Hepatocyte (in vitro differentiated cells): Measurements from ENCODE around the gene GID8. TPM values are rescaled to one million over a fixed set of nuclear protein-coding genes. Genes with fewer than 3 reads are reported as not detected.

Experiments
- DNase-seq: peaks from one replicate; pipeline ENCODE4 v3.0.0-alpha.2; 2016; ENCODE audit warnings: low spot score
- H2AFZ ChIP-seq: fragments of 200-600 bp; sonication (generic); 2 replicates; pipeline ENCODE4 v1.6.0; 2016; ENCODE audit warnings: antibody characterized with exemption, mild to moderate bottlenecking
- H3K27ac ChIP-seq: fragments of 200-600 bp; sonication (generic); 2 replicates; pipeline ENCODE4 v1.5.1; 2016; ENCODE audit warnings: mild to moderate bottlenecking
- H3K27me3 ChIP-seq: fragments of 200-600 bp; sonication (generic); 2 replicates; pipeline ENCODE4 v1.6.1; 2016
- H3K36me3 ChIP-seq: fragments of 200-600 bp; sonication (generic); replicated peaks from 2 replicates; pipeline ENCODE4 v1.5.1; 2016; ENCODE audit warnings: low read depth; ENCODE audit not compliant: insufficient read depth
- H3K4me1 ChIP-seq: fragments of 200-600 bp; sonication (generic); 2 replicates; pipeline ENCODE4 v1.5.1; 2016; ENCODE audit warnings: mild to moderate bottlenecking, moderate library complexity; ENCODE audit not compliant: insufficient read depth
- H3K4me2 ChIP-seq: fragments of 200-600 bp; sonication (generic); 2 replicates; pipeline ENCODE4 v1.6.0; 2016
- H3K4me3 ChIP-seq: fragments of 200-600 bp; sonication (generic); 2 replicates; pipeline ENCODE4 v1.5.1; 2016; ENCODE audit warnings: mild to moderate bottlenecking
- H3K79me2 ChIP-seq: fragments of 200-600 bp; sonication (generic); 2 replicates; pipeline ENCODE4 v1.6.0; 2017; ENCODE audit warnings: mild to moderate bottlenecking
- H3K9me2 ChIP-seq: fragments of 200-600 bp; sonication (generic); replicated peaks from 2 replicates; pipeline ENCODE4 v1.6.0; 2017; ENCODE audit warnings: mild to moderate bottlenecking; ENCODE audit not compliant: insufficient read depth
- H3K9me3 ChIP-seq: fragments of 200-600 bp; sonication (generic); 2 replicates; pipeline ENCODE4 v1.5.1; 2016; ENCODE audit warnings: low read depth, mild to moderate bottlenecking
- H4K20me1 ChIP-seq: fragments of 200-600 bp; sonication (generic); 2 replicates; pipeline ENCODE4 v1.6.0; 2016; ENCODE audit warnings: mild to moderate bottlenecking; ENCODE audit not compliant: insufficient read depth, poor library complexity, severe bottlenecking
- CTCF ChIP-seq: fragments of 200-600 bp; sonication (generic); IDR thresholded peaks from 2 replicates; pipeline ENCODE4 v1.5.1; 2016; ENCODE audit warnings: antibody characterized with exemption, mild to moderate bottlenecking; ENCODE audit not compliant: poor library complexity
- EZH2 ChIP-seq: fragments of 200-600 bp; sonication (generic); IDR thresholded peaks from 2 replicates; pipeline ENCODE4 v1.6.1; 2016; ENCODE audit warnings: antibody characterized with exemption, mild to moderate bottlenecking, borderline replicate concordance
- EZH2phosphoT487 ChIP-seq: fragments of 200-600 bp; sonication (generic); IDR thresholded peaks from one replicate; pipeline ENCODE4 v1.6.1; 2018; ENCODE audit warnings: antibody characterized with exemption, mild to moderate bottlenecking, low read depth, moderate library complexity; ENCODE audit not compliant: unreplicated experiment, severe bottlenecking
- WGBS: methylation state at CpG from one replicate; pipeline ENCODE4 v1.1.6; 2016; ENCODE audit warnings: low lambda C conversion rate; ENCODE audit errors: missing lambda C conversion rate; 5-methylcytosine and 5-hydroxymethylcytosine counted together
- polyA plus RNA-seq: library from polyadenylated mRNA; unstranded; fragments of >200 nt; fragmentation: Nextera tagmentation; extraction: Ambion mirVana; gene quantifications from 2 replicates; pipeline ENCODE4 v1.2.1, GENCODE V29; 2016
- total RNA-seq: library from RNA; depleted of rRNA; stranded (reverse); fragments of >200 nt; gene quantifications from 2 replicates; pipeline ENCODE4 v1.2.3, GENCODE V29; 2014

Gene GID8
- total and polyA plus RNA-seq, 2 experiments from 2014 or later, result 16.5 to 35.4 TPM

DNA sequence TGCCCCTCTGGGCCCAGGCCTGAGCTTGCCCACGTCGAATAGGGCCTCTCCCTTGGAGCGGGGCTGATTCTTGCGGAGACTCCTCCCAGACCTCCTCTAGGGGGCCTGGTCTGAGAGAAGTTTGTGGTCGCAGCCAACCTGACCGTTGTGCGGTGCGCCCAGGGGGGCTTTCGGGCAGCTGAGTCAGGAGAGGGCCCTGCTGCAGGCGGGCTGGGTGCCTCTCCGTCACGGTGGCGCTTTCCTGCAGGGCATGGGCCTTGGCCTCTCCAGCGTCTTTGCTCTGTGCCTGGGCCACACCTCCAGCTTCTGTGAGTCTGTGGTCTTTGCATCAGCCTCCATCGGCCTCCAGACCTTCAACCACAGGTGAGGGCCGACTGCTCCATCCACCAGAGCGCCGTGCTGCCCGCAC is 27.4 kb downstream of the GID8 start:
- Histone ChIP-seq H3K4me3 (no peak overlapping the region), H3K4me2 (no peak overlapping the region), H3K27ac (no peak overlapping the region), H3K9me2 (no peaks in the 10 kb centered on the region), H3K79me2 (no peaks in the 10 kb centered on the region), H2AFZ (no peak overlapping the region), H3K9me3 (no peaks in the 10 kb centered on the region), H3K4me1 (no peaks in the 10 kb centered on the region), H4K20me1 (no peaks in the 10 kb centered on the region), H3K36me3 (no peaks in the 10 kb centered on the region), H3K27me3 (no peaks in the 10 kb centered on the region)
- 88% methylated on average over 19 of the region's 19 CpGs for WGBS
- TF ChIP-seq EZH2phosphoT487, result no peak
- no peak for TF ChIP-seq EZH2
- TF ChIP-seq CTCF, result no peak
- DNase-seq, result no peak

GRCh38 chr20:62966212-62967148 is 28.5 kb downstream of the GID8 start:
- no peaks in the 10 kb centered on the region for H3K36me3 ChIP-seq
- no peaks in the 10 kb centered on the region for H3K79me2 ChIP-seq
- no peaks in the 10 kb centered on the region for H3K27me3 ChIP-seq
- H3K4me1 ChIP-seq, result no peaks in the 10 kb centered on the region
- 95% methylated on average over 24 of the region's 27 CpGs for WGBS
- H3K9me2 ChIP-seq, result no peaks in the 10 kb centered on the region
- TF ChIP-seq EZH2 (no peak), CTCF (no peak), EZH2phosphoT487 (no peak)
- H3K27ac ChIP-seq, result no peak overlapping the region
- DNase-seq, result no peak
- no peak overlapping the region for H3K4me2 ChIP-seq
- no peaks in the 10 kb centered on the region for H4K20me1 ChIP-seq
- H2AFZ ChIP-seq, result no peak overlapping the region
- no peak overlapping the region for H3K4me3 ChIP-seq
- no peaks in the 10 kb centered on the region for H3K9me3 ChIP-seq

GRCh38 chr20:62967149-62967501 is 29.2 kb downstream of the GID8 start:
- Histone ChIP-seq H2AFZ (no peak overlapping the region), H3K9me2 (no peaks in the 10 kb centered on the region), H3K9me3 (no peaks in the 10 kb centered on the region), H3K4me1 (no peaks in the 10 kb centered on the region), H3K79me2 (no peaks in the 10 kb centered on the region), H3K36me3 (no peaks in the 10 kb centered on the region), H3K4me2 (no peak overlapping the region), H3K4me3 (no peak overlapping the region), H4K20me1 (no peaks in the 10 kb centered on the region), H3K27ac (no peak overlapping the region), H3K27me3 (no peaks in the 10 kb centered on the region)
- 98% methylated on average over 6 of the region's 6 CpGs for WGBS
- DNase-seq, result no peak
- TF ChIP-seq EZH2 (no peak), EZH2phosphoT487 (no peak), CTCF (no peak)
